Hematopoietic multipotent progenitor cell treated with erythropoietin and hydrocortisone succinate and interleukin-3 and kit ligand, for 15 days (in vitro differentiated cells): Measurements from ENCODE around the gene SLC26A3.

Experiments
- DNase-seq: peaks from one replicate; pipeline ENCODE4 v3.0.0-alpha.2; 2015; ENCODE audit warnings: low spot score

SLC26A3 gene

GRCh38 chr7:107815254-107815882 is 12.3 kb upstream of the SLC26A3 start:
- DNase-seq, result no peak

GRCh38 chr7:107813524-107813923 is 10.5 kb upstream of the SLC26A3 start:
- no peak for DNase-seq

GRCh38 chr7:107811934-107812333 is 8.9 kb upstream of the SLC26A3 start:
- no peak for DNase-seq

- no peak for DNase-seq
Measured at GRCh38 chr7:107810626-107811025, 7.6 kb upstream of the SLC26A3 start.

- DNase-seq, result no peak
Measured at GRCh38 chr7:107809179-107809578, 6.2 kb upstream of the SLC26A3 start.

GRCh38 chr7:107799647-107800264 is 3.3 kb downstream of the SLC26A3 start:
- no peak for DNase-seq

GRCh38 chr7:107792364-107792763 is 10.7 kb downstream of the SLC26A3 start:
- no peak for DNase-seq

- DNase-seq, result no peak
Measured at GRCh38 chr7:107789647-107790046, 13.4 kb downstream of the SLC26A3 start.

GRCh38 chr7:107788662-107789061 is 14.4 kb downstream of the SLC26A3 start:
- DNase-seq, result no peak

GRCh38 chr7:107788216-107788615 is 14.8 kb downstream of the SLC26A3 start:
- no peak for DNase-seq

GRCh38 chr7:107785926-107786325 is 17.1 kb downstream of the SLC26A3 start:
- no peak for DNase-seq

- no peak for DNase-seq
Measured at GRCh38 chr7:107785170-107785569, 17.9 kb downstream of the SLC26A3 start.

GRCh38 chr7:107783648-107784047 is 19.4 kb downstream of the SLC26A3 start:
- DNase-seq, result no peak

- DNase-seq, result no peak
Measured at GRCh38 chr7:107782374-107782773, 20.6 kb downstream of the SLC26A3 start.

- no peak for DNase-seq
Measured at GRCh38 chr7:107779647-107780099, 23.4 kb downstream of the SLC26A3 start.

GRCh38 chr7:107778283-107778682 is 24.7 kb downstream of the SLC26A3 start:
- no peak for DNase-seq

GRCh38 chr7:107777702-107778101 is 25.3 kb downstream of the SLC26A3 start:
- no peak for DNase-seq

- DNase-seq, result no peak
Measured at GRCh38 chr7:107773027-107773426, 30.0 kb downstream of the SLC26A3 start.

- no peak for DNase-seq
Measured at GRCh38 chr7:107768263-107768662, 34.8 kb downstream of the SLC26A3 start.

GRCh38 chr7:107767391-107767790 is 35.6 kb downstream of the SLC26A3 start:
- DNase-seq, result no peak

- no peak for DNase-seq
Measured at GRCh38 chr7:107758667-107759066, 44.4 kb downstream of the SLC26A3 start.

- peak; percentile 32 for DNase-seq
Measured at GRCh38 chr7:107754642-107755041, 48.4 kb downstream of the SLC26A3 start.

- no peak for DNase-seq
Measured at GRCh38 chr7:107751113-107751512, 51.9 kb downstream of the SLC26A3 start.

- no peak for DNase-seq
Measured at GRCh38 chr7:107746006-107746405, 57.0 kb downstream of the SLC26A3 start.
